Ovary (tissue), 3 donors: ENCODE measurements around the gene PTPRB.

ENCODE experiments used
- CTCF ChIP-seq, 3 donors: fragments of 450-650 bp in 2 of 3; fragments of 200-600 bp in 1 of 3; IDR thresholded peaks; one replicate each; pipeline versions ENCODE4 v1.5.1 to v1.8.0; 2016 to 2022; ENCODE audit warnings: antibody characterized with exemption in 3 of 3, mild to moderate bottlenecking in 1 of 3
- EP300 ChIP-seq: sonication (generic); formaldehyde crosslinking; IDR thresholded peaks from one replicate; pipeline ENCODE4 v1.6.1; 2017; ENCODE audit warnings: antibody characterized with exemption
- donor health status: DM: no; HTN: no; CAD: no.

GRCh38 chr12:70660620-70661219, 23.5 kb upstream of the PTPRB start:
- TF ChIP-seq EP300 (no peak), CTCF (IDR thresholded peaks at IDR 0.05) (no peak)
